Measurements from ENCODE around the gene AFDN.

DNA sequence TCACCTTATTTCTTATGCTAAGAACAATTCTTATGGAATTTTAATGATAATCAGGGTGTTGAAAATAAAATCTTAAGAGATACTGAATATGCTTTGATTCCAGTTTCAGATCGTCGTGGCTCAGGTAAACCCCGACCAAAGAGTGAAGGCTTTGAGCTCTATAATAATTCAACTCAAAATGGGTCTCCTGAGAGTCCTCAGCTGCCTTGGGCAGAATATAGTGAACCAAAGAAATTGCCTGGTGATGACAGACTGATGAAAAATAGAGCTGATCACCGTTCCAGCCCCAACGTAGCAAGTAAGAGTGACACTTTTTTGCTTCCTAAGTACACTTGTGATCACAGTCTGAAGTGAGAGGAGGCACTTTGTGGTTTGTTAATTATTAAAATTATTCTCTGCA is 119.9 kb downstream of the AFDN start:
- TF ChIP-seq CTCF (conservative IDR thresholded peaks at IDR 0.05 in 1 of 2, IDR thresholded peaks at IDR 0.05 in 1 of 2; ENCODE audit: low read depth in 1 of 2, low read length in 2 of 2) (no peak), EZH2 (IDR thresholded peaks at IDR 0.05; ENCODE audit: low read length, missing control alignments) (no peak)
